ENCODE results near the gene DOLPP1. TPM values are rescaled to one million over a fixed set of nuclear protein-coding genes. Genes with fewer than 3 reads are reported as not detected.

Gene DOLPP1
- total and polyA plus RNA-seq, 8 donors: 13.4 to 19.6 (median 15.2) TPM

DNA sequence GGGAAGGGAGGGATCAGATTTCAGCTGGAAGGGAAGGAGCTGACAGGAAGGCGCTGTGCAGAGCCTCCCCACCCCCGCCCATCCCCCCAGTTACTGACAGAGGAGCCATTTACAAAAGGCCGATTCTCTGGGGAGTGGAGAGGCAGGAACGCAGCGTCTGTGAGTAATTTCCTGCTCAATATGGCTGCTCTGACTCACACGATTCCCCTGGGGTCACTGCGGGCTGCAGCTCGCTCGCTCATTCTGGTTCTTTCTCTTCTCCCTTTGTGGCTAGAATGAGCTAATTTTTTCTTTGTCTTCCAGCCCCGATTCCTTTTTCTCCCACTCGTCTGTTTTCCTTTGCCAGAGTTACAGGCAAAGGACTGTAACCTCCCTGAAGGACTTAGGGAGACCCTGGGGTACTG lies 59.1 kb downstream of the DOLPP1 start:
- Histone ChIP-seq H3K27ac (peak overlapping the region; percentile 99 to 100), H3K9me3 (no peaks in the 10 kb centered on the region), H3K36me3 (peaks cover 0 to 59% of the 10 kb centered on the region in 2 donors), H3K27me3 (no peaks in the 10 kb centered on the region), H3K4me3 (peak overlapping the region; percentile 32 to 50), H3K4me1 (peaks cover 57 to 76% of the 10 kb centered on the region in 2 donors)
- ATAC-seq (peak; percentile 78), DNase-seq (peak in 3 of 4 donors; percentile 89 to 99 (median 97))
- TF ChIP-seq, protein P1, sequence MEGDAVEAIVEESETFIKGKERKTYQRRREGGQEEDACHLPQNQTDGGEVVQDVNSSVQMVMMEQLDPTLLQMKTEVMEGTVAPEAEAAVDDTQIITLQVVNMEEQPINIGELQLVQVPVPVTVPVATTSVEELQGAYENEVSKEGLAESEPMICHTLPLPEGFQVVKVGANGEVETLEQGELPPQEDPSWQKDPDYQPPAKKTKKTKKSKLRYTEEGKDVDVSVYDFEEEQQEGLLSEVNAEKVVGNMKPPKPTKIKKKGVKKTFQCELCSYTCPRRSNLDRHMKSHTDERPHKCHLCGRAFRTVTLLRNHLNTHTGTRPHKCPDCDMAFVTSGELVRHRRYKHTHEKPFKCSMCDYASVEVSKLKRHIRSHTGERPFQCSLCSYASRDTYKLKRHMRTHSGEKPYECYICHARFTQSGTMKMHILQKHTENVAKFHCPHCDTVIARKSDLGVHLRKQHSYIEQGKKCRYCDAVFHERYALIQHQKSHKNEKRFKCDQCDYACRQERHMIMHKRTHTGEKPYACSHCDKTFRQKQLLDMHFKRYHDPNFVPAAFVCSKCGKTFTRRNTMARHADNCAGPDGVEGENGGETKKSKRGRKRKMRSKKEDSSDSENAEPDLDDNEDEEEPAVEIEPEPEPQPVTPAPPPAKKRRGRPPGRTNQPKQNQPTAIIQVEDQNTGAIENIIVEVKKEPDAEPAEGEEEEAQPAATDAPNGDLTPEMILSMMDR (IDR thresholded peaks at IDR 0.05): no peak
- intact Hi-C loops (cut with DNase I): loop anchor here (5.0 to 10.0 kb wide), 2 partner anchors 472 to 475 kb away; no protein-coding TSS in a partner anchor

Other genes starting within 250 kb of the DOLPP1 start
- 1 to 10 TPM; 6.2 to 7.4 TPM for gene KYAT1, start 199.2 kb upstream of the DOLPP1 start, total RNA-seq
- gene KYAT1, start 199.2 kb upstream of the DOLPP1 start, polyA plus RNA-seq (ENCODE audit: insufficient read length in 6 of 6): 1 to 10 TPM; 6.2 to 9.6 (median 7.3) TPM
- gene LRRC8A, start 199.0 kb upstream of the DOLPP1 start, total RNA-seq: 10 to 100 TPM; 61.9 to 70.6 TPM
- gene LRRC8A, start 199.0 kb upstream of the DOLPP1 start, polyA plus RNA-seq (ENCODE audit: insufficient read length in 6 of 6): 10 to 100 TPM; 24.6 to 32.9 (median 28.2) TPM
- gene PHYHD1, start 160.1 kb upstream of the DOLPP1 start, total RNA-seq: 10 to 100 TPM; 32.6 to 49.4 TPM
- gene PHYHD1, start 160.1 kb upstream of the DOLPP1 start, polyA plus RNA-seq (ENCODE audit: insufficient read length in 6 of 6): 10 to 100 TPM; 34.8 to 51.7 (median 41.0) TPM
- gene DOLK, start 133.5 kb upstream of the DOLPP1 start, total RNA-seq: 10 to 100 TPM; 14.9 to 19.4 TPM
- 10 to 100 TPM in 3 of 6 donors, 1 to 10 TPM in 3; 7.4 to 11.9 (median 10.6) TPM for gene DOLK, start 133.5 kb upstream of the DOLPP1 start, polyA plus RNA-seq (ENCODE audit: insufficient read length in 6 of 6)
- gene NUP188, start 133.4 kb upstream of the DOLPP1 start, total RNA-seq: 10 to 100 TPM; 42.6 to 60.9 TPM
- gene NUP188, start 133.4 kb upstream of the DOLPP1 start, polyA plus RNA-seq (ENCODE audit: insufficient read length in 6 of 6): 10 to 100 TPM; 53.5 to 67.6 (median 59.6) TPM
- 10 to 100 TPM; 63.7 to 64.7 TPM for gene SH3GLB2, start 52.8 kb upstream of the DOLPP1 start, total RNA-seq
- 10 to 100 TPM; 58.9 to 79.0 (median 67.8) TPM for gene SH3GLB2, start 52.8 kb upstream of the DOLPP1 start, polyA plus RNA-seq (ENCODE audit: insufficient read length in 6 of 6)
- gene MIGA2, start 44.5 kb upstream of the DOLPP1 start, total RNA-seq: 10 to 100 TPM; 25.6 to 28.6 TPM
- gene MIGA2, start 44.5 kb upstream of the DOLPP1 start, polyA plus RNA-seq (ENCODE audit: insufficient read length in 6 of 6): 10 to 100 TPM; 15.9 to 21.7 (median 17.3) TPM
- gene CRAT, start 29.7 kb downstream of the DOLPP1 start, total RNA-seq: 10 to 100 TPM; 16.8 to 33.2 TPM
- gene CRAT, start 29.7 kb downstream of the DOLPP1 start, polyA plus RNA-seq (ENCODE audit: insufficient read length in 6 of 6): 10 to 100 TPM; 19.9 to 29.8 (median 25.7) TPM
- gene PTPA, start 30.3 kb downstream of the DOLPP1 start, total RNA-seq: 100 to 1,000 TPM; 132 to 138 TPM
- 100 to 1,000 TPM; 120 to 148 (median 144) TPM for gene PTPA, start 30.3 kb downstream of the DOLPP1 start, polyA plus RNA-seq (ENCODE audit: insufficient read length in 6 of 6)
- gene IER5L, start 97.2 kb downstream of the DOLPP1 start, total RNA-seq: 10 to 100 TPM; 17.9 to 21.4 TPM
- 1 to 10 TPM; 5.7 to 9.6 (median 7.2) TPM for gene IER5L, start 97.2 kb downstream of the DOLPP1 start, polyA plus RNA-seq (ENCODE audit: insufficient read length in 6 of 6)